ENCODE results near the gene ICAM1.

The ICAM1 gene

GRCh38 chr19:10284960-10285278, 14.0 kb downstream of the ICAM1 start:
- H3K4me3 ChIP-seq (replicated peaks in 1 of 2; ENCODE audit: low read depth in 2 of 2, low read length in 2 of 2), result no peak overlapping the region
- no peak for DNase-seq (ENCODE audit: low read depth in 2 of 2)
- TF ChIP-seq CTCF (IDR thresholded peaks at IDR 0.05; ENCODE audit: low read depth, low read length), result no peak

- TF ChIP-seq CTCF (IDR thresholded peaks at IDR 0.05; ENCODE audit: low read depth, low read length), result no peak
- no peak for DNase-seq (ENCODE audit: low read depth in 2 of 2)
- no peak overlapping the region for H3K4me3 ChIP-seq (replicated peaks in 1 of 2; ENCODE audit: low read depth in 2 of 2, low read length in 2 of 2)
Measured at GRCh38 chr19:10285393-10285792, 14.5 kb downstream of the ICAM1 start.

DNA sequence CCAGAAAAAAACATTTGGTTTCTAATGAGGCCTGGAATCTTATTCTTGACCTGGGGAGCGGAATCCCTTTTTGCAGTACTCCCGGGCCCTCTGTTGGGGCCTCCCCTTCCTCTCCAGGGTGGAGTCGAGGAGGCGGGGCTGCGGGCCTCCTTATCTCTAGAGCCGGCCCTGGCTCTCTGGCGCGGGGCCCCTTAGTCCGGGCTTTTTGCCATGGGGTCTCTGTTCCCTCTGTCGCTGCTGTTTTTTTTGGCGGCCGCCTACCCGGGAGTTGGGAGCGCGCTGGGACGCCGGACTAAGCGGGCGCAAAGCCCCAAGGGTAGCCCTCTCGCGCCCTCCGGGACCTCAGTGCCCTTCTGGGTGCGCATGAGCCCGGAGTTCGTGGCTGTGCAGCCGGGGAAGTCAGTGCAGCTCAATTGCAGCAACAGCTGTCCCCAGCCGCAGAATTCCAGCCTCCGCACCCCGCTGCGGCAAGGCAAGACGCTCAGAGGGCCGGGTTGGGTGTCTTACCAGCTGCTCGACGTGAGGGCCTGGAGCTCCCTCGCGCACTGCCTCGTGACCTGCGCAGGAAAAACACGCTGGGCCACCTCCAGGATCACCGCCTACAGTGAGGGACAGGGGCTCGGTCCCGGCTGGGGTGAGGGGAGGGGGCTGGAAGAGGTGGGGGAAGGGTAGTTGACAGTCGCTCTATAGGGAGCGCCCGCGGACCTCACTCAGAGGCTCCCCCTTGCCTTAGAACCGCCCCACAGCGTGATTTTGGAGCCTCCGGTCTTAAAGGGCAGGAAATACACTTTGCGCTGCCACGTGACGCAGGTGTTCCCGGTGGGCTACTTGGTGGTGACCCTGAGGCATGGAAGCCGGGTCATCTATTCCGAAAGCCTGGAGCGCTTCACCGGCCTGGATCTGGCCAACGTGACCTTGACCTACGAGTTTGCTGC, 16.1 kb downstream of the ICAM1 start, which contains the start of gene ICAM4:
ICAM4 (plus strand) TSS at position 153 of the 935 bp plus-strand sequence; CDS start at position 211, 58 bp downstream.
- peak within 1 kb of the TSS in 1 of 2 donors; percentile 11 for H3K4me3 ChIP-seq (replicated peaks in 1 of 2; ENCODE audit: low read depth in 2 of 2, low read length in 2 of 2)
- DNase-seq (ENCODE audit: low read depth in 2 of 2), result peak; percentile 39 to 75
- TF ChIP-seq CTCF (IDR thresholded peaks at IDR 0.05; ENCODE audit: low read depth, low read length), result no peak

- H3K4me3 ChIP-seq (replicated peaks in 1 of 2; ENCODE audit: low read depth in 2 of 2, low read length in 2 of 2), result peak overlapping the region; percentile 15 to 51
- peak in 1 of 2 donors; percentile 36 for DNase-seq (ENCODE audit: low read depth in 2 of 2)
- no peak for TF ChIP-seq CTCF (IDR thresholded peaks at IDR 0.05; ENCODE audit: low read depth, low read length)
Measured at GRCh38 chr19:10288662-10289166, 17.8 kb downstream of the ICAM1 start.

DNA sequence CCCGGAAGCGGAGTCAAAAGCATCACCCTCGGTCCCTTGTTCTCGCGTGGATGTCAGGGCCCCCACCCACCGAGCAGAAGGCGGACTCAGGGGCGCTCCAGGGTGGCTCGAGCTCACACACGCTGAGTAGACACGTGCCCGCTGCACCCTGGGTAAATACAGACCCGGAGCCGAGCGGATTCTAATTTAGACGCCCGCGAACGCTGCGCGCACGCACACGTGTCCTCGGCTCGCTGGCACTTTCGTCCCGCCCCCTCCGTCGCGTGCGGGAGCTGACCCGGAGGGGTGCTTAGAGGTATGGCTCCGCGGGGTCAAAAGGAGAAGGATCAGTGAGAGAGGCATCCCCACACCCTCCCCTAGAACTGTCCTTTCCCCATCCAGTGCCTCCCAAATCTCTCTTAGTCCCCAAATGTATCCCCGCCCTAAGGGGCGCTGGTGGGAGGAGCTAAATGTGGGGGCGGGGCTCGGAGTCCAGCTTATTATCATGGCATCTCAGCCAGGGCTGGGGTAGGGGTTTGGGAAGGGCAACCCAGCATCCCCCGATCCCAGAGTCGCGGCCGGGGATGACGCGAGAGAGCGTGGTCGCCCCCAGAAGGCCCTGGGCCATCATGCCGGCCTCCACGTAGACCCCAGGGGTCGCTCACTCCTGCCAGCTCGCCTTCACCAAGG, 18.4 kb downstream of the ICAM1 start:
- DNase-seq (ENCODE audit: low read depth in 2 of 2), result peak in 1 of 2 donors; percentile 36
- TF ChIP-seq CTCF (IDR thresholded peaks at IDR 0.05; ENCODE audit: low read depth, low read length), result no peak
- peak overlapping the region; percentile 15 to 51 for H3K4me3 ChIP-seq (replicated peaks in 1 of 2; ENCODE audit: low read depth in 2 of 2, low read length in 2 of 2)

DNA sequence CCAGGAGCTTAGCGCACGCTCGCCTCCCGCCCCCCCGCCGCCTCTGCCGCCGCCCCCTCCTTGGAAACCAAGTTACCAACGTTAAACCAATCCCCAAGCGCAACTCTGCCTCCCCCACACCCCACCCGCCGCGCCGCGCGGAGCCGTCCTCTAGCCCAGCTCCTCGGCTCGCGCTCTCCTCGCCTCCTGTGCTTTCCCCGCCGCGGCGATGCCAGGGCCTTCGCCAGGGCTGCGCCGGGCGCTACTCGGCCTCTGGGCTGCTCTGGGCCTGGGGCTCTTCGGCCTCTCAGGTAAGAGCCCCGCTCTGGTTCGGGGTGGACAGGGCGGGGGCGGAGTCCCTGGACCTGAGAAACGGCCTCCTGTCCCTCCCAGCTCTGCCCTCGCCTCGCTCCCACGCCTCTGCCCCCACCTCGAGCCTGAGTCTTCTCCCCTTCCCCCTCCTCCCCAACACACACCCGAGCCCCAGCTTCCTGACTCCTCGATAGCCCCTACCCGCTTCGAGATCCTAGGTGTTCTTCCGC, 19.0 kb downstream of the ICAM1 start, which contains the start of gene ICAM5:
ICAM5 (plus strand) TSS at position 117 of the 521 bp plus-strand sequence; CDS start at position 209, 92 bp downstream.
- DNase-seq (ENCODE audit: low read depth in 2 of 2), result no peak
- no peak for TF ChIP-seq CTCF (IDR thresholded peaks at IDR 0.05; ENCODE audit: low read depth, low read length)
- peak within 1 kb of the TSS; percentile 47 to 51 for H3K4me3 ChIP-seq (replicated peaks in 1 of 2; ENCODE audit: low read depth in 2 of 2, low read length in 2 of 2)
